Neural cell (in vitro differentiated cells): ENCODE measurements around the gene ITGAE. TPM values are rescaled to one million over a fixed set of nuclear protein-coding genes. Genes with fewer than 3 reads are reported as not detected.

Experiments used
- H2AFZ ChIP-seq: fragments of 200-600, 300-800 bp; sonication (generic), shearing (Covaris generic); 2 replicates; pipeline ENCODE4 v1.6.0; 2014; ENCODE audit warnings: low read depth, mild to moderate bottlenecking, antibody characterized with exemption, low read length, moderate library complexity
- H3F3A ChIP-seq: fragments of 200-600 bp; shearing (Covaris generic); 2 replicates; pipeline ENCODE4 v1.6.1; 2016; ENCODE audit warnings: mild to moderate bottlenecking, moderate library complexity, mixed read lengths, antibody characterized with exemption, low read length; ENCODE audit not compliant: insufficient read depth, poor library complexity, severe bottlenecking
- H3K27ac ChIP-seq: fragments of 200-600, 300-800 bp; sonication (generic), shearing (Covaris generic); 2 replicates; pipeline ENCODE4 v1.5.1; 2014; ENCODE audit warnings: mild to moderate bottlenecking, low read length, moderate library complexity
- H3K27me3 ChIP-seq: fragments of 300-800, 200-600 bp; sonication (generic), shearing (Covaris generic); 2 replicates; pipeline ENCODE4 v1.6.0; 2014; ENCODE audit warnings: mild to moderate bottlenecking, low read depth, low read length, moderate library complexity; ENCODE audit not compliant: insufficient read depth
- H3K36me3 ChIP-seq: fragments of 300-800, 200-600 bp; sonication (generic), shearing (Covaris generic); 2 replicates; pipeline ENCODE4 v1.5.1; 2014; ENCODE audit warnings: mild to moderate bottlenecking, antibody characterized with exemption, low read length, moderate library complexity; ENCODE audit not compliant: insufficient read depth
- H3K4me2 ChIP-seq: fragments of 300-800, 200-600 bp; sonication (generic), shearing (Covaris generic); 2 replicates; pipeline ENCODE4 v1.6.0; 2014; ENCODE audit warnings: mild to moderate bottlenecking, low read length
- H3K4me3 ChIP-seq: fragments of 300-800, 200-600 bp; sonication (generic), shearing (Covaris generic); 2 replicates; pipeline ENCODE4 v1.5.1; 2014; ENCODE audit warnings: mild to moderate bottlenecking, low read length, moderate library complexity
- H3K79me2 ChIP-seq: fragments of 200-600 bp; shearing (Covaris generic); replicated peaks from 2 replicates; pipeline ENCODE4 v1.6.0; 2014; ENCODE audit warnings: mild to moderate bottlenecking, low read length, moderate library complexity; ENCODE audit not compliant: insufficient read depth
- H3K9ac ChIP-seq: fragments of 300-800, 200-600 bp; sonication (generic), shearing (Covaris generic); 2 replicates; pipeline ENCODE4 v1.6.1; 2016; ENCODE audit warnings: mild to moderate bottlenecking, low read length, mixed read lengths
- H3K9me2 ChIP-seq: fragments of 200-600 bp; shearing (Covaris generic); 2 replicates; pipeline ENCODE4 v1.6.1; 2016; ENCODE audit warnings: mild to moderate bottlenecking, low read length, mixed read lengths; ENCODE audit not compliant: insufficient read depth
- H3K9me3 ChIP-seq: fragments of 200-600, 300-800 bp; sonication (generic), shearing (Covaris generic); 2 replicates; pipeline ENCODE4 v1.6.1; 2016; ENCODE audit warnings: mild to moderate bottlenecking, mixed run types, low read length, moderate library complexity, mixed read lengths
- H4K20me1 ChIP-seq: fragments of 200-600 bp; shearing (Covaris generic); 2 replicates; pipeline ENCODE4 v1.6.1; 2016; ENCODE audit warnings: mild to moderate bottlenecking, mixed run types; ENCODE audit not compliant: insufficient read depth
- EP300 ChIP-seq: fragments of 450-650 bp; conservative IDR thresholded peaks from 2 replicates; pipeline ENCODE4 v1.6.1; 2014; ENCODE audit warnings: antibody characterized with exemption, mild to moderate bottlenecking, moderate library complexity; ENCODE audit not compliant: poor library complexity, severe bottlenecking
- EZH2 ChIP-seq: fragments of 200-600, 300-800 bp; shearing (Covaris generic), sonication (generic); IDR thresholded peaks from 2 replicates; pipeline ENCODE4 v1.6.1; 2014; ENCODE audit warnings: antibody characterized with exemption, low read length, borderline replicate concordance, mild to moderate bottlenecking; ENCODE audit not compliant: insufficient read depth, poor library complexity, severe bottlenecking
- MXI1 ChIP-seq: fragments of 450-650 bp; conservative IDR thresholded peaks from 2 replicates; pipeline ENCODE4 v1.6.1; 2014; ENCODE audit warnings: antibody characterized with exemption, mild to moderate bottlenecking; ENCODE audit not compliant: poor library complexity, severe bottlenecking
- POLR2AphosphoS5 ChIP-seq: IDR thresholded peaks from 2 replicates; pipeline ENCODE4 v1.6.1; 2012
- RAD21 ChIP-seq: fragments of 450-650 bp; conservative IDR thresholded peaks from 2 replicates; pipeline ENCODE4 v1.6.1; 2014; ENCODE audit warnings: antibody characterized with exemption, mild to moderate bottlenecking, moderate library complexity
- REST ChIP-seq: IDR thresholded peaks from 2 replicates; pipeline ENCODE4 v1.6.1; 2012; ENCODE audit warnings: borderline replicate concordance
- SMC3 ChIP-seq: fragments of 450-650 bp; conservative IDR thresholded peaks from 2 replicates; pipeline ENCODE4 v1.6.1; 2014; ENCODE audit warnings: antibody characterized with exemption, mild to moderate bottlenecking, moderate library complexity; ENCODE audit not compliant: poor library complexity
- TAF1 ChIP-seq: IDR thresholded peaks from 2 replicates; pipeline ENCODE4 v1.6.1; 2012; ENCODE audit warnings: low read depth
- polyA plus RNA-seq: library from polyadenylated mRNA; depleted of rRNA; stranded (reverse); fragments of >200 nt; gene quantifications from 2 replicates; pipeline ENCODE4 v1.2.3, GENCODE V29; 2014
- TF ChIP-seq, protein P1 (sequence below): fragments of 450-650 bp; IDR thresholded peaks from 2 replicates; pipeline ENCODE4 v1.5.1; 2014; ENCODE audit warnings: antibody characterized with exemption, mild to moderate bottlenecking, moderate library complexity; ENCODE audit not compliant: poor library complexity, severe bottlenecking

Gene ITGAE
- polyA plus RNA-seq, 1 donor from 2014 or later, result 169 TPM

GRCh38 chr17:3682033-3682432 lies 119.0 kb downstream of the ITGAE start:
- Histone ChIP-seq H3K79me2 (no peaks in the 10 kb centered on the region), H3F3A (no peaks in the 10 kb centered on the region), H3K9me3 (no peaks in the 10 kb centered on the region), H3K27ac (no peak overlapping the region), H3K9me2 (no peaks in the 10 kb centered on the region), H4K20me1 (no peaks in the 10 kb centered on the region), H2AFZ (no peak overlapping the region), H3K4me3 (no peak overlapping the region), H3K4me2 (no peak overlapping the region), H3K9ac (no peak overlapping the region), H3K27me3 (no peaks in the 10 kb centered on the region), H3K36me3 (no peaks in the 10 kb centered on the region)
- TF ChIP-seq RAD21 (no peak), EP300 (no peak), POLR2AphosphoS5 (no peak), MXI1 (no peak), TAF1 (no peak), SMC3 (no peak), REST (no peak), EZH2 (no peak)
- TF ChIP-seq, protein P1, sequence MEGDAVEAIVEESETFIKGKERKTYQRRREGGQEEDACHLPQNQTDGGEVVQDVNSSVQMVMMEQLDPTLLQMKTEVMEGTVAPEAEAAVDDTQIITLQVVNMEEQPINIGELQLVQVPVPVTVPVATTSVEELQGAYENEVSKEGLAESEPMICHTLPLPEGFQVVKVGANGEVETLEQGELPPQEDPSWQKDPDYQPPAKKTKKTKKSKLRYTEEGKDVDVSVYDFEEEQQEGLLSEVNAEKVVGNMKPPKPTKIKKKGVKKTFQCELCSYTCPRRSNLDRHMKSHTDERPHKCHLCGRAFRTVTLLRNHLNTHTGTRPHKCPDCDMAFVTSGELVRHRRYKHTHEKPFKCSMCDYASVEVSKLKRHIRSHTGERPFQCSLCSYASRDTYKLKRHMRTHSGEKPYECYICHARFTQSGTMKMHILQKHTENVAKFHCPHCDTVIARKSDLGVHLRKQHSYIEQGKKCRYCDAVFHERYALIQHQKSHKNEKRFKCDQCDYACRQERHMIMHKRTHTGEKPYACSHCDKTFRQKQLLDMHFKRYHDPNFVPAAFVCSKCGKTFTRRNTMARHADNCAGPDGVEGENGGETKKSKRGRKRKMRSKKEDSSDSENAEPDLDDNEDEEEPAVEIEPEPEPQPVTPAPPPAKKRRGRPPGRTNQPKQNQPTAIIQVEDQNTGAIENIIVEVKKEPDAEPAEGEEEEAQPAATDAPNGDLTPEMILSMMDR, result no peak

GRCh38 chr17:3681565-3681964 lies 119.4 kb downstream of the ITGAE start:
- TF ChIP-seq, protein P1, result no peak
- TF ChIP-seq EP300, result no peak
- no peak for TF ChIP-seq EZH2
- TF ChIP-seq REST, result no peak
- no peak for TF ChIP-seq POLR2AphosphoS5
- no peak for TF ChIP-seq TAF1
- TF ChIP-seq SMC3, result no peak
- TF ChIP-seq RAD21, result no peak
- TF ChIP-seq MXI1, result no peak
- Histone ChIP-seq H3K36me3 (no peaks in the 10 kb centered on the region), H3K9ac (no peak overlapping the region), H3K9me3 (no peaks in the 10 kb centered on the region), H3K4me2 (no peak overlapping the region), H3F3A (no peaks in the 10 kb centered on the region), H4K20me1 (no peaks in the 10 kb centered on the region), H3K79me2 (no peaks in the 10 kb centered on the region), H2AFZ (no peak overlapping the region), H3K9me2 (no peaks in the 10 kb centered on the region), H3K27me3 (no peaks in the 10 kb centered on the region), H3K4me3 (no peak overlapping the region), H3K27ac (no peak overlapping the region)
